PC-9 (cell line): Measurements from ENCODE around the gene PALLD.

Experiments
- CTCF ChIP-seq: fragments of 200-600 bp; sonication (generic); conservative IDR thresholded peaks from 2 replicates; pipeline ENCODE4 v1.6.1; 2017; ENCODE audit warnings: mixed run types, antibody characterized with exemption, mild to moderate bottlenecking, moderate library complexity
- EZH2 ChIP-seq: fragments of 200-600 bp; sonication (generic); IDR thresholded peaks from 2 replicates; pipeline ENCODE4 v1.8.0; 2017; ENCODE audit warnings: antibody characterized with exemption, low read depth

GRCh38 chr4:168794881-168795280 is 298.0 kb downstream of the PALLD start:
- TF ChIP-seq CTCF (no peak), EZH2 (no peak)
